Superior temporal gyrus (tissue), 1 donor: Measurements from ENCODE around the gene SOX14.

Experiments used
- DNase-seq: peaks from one replicate; pipeline ENCODE4 v3.0.0-alpha.2; 2016; ENCODE audit errors: extremely low spot score

The SOX14 gene

GRCh38 chr3:137764001-137764433 lies at the start of gene SOX14:
Gene SOX14 (plus strand): TSS chr3:137764315. CDS start chr3:137764785, 470 bp downstream.
- no peak for DNase-seq

GRCh38 chr3:137714551-137714950 lies 49.6 kb upstream of the SOX14 start:
- DNase-seq = no peak

GRCh38 chr3:137724240-137724639 lies 39.9 kb upstream of the SOX14 start:
- DNase-seq = no peak

- no peak for DNase-seq
Observed at GRCh38 chr3:137737208-137737607, 26.9 kb upstream of the SOX14 start.

- DNase-seq = no peak
Observed at GRCh38 chr3:137738710-137739109, 25.4 kb upstream of the SOX14 start.

GRCh38 chr3:137743608-137744007 lies 20.5 kb upstream of the SOX14 start:
- DNase-seq = no peak

GRCh38 chr3:137746808-137747207 lies 17.3 kb upstream of the SOX14 start:
- DNase-seq = no peak

- no peak for DNase-seq
Observed at GRCh38 chr3:137759505-137759904, 4.6 kb upstream of the SOX14 start.

- DNase-seq = no peak
Observed at GRCh38 chr3:137760341-137761098, 3.6 kb upstream of the SOX14 start.

- DNase-seq = no peak
Observed at GRCh38 chr3:137761099-137761562, 3.0 kb upstream of the SOX14 start.

GRCh38 chr3:137761563-137762503 lies 2.3 kb upstream of the SOX14 start:
- no peak for DNase-seq

GRCh38 chr3:137762674-137763593 lies 1.2 kb upstream of the SOX14 start:
- no peak for DNase-seq

GRCh38 chr3:137763594-137763938 lies 549 bp upstream of the SOX14 start:
- no peak for DNase-seq

GRCh38 chr3:137764563-137765309 lies 621 bp downstream of the SOX14 start:
- no peak for DNase-seq

GRCh38 chr3:137765310-137766033 lies 1.4 kb downstream of the SOX14 start:
- DNase-seq = no peak

GRCh38 chr3:137766041-137766875 lies 2.1 kb downstream of the SOX14 start:
- DNase-seq = no peak

GRCh38 chr3:137766876-137767537 lies 2.9 kb downstream of the SOX14 start:
- DNase-seq = no peak

GRCh38 chr3:137767538-137768360 lies 3.6 kb downstream of the SOX14 start:
- no peak for DNase-seq
